Inflammatory macrophage treated with lipopolysaccharide for 1 hour (primary cell): Measurements from ENCODE around the gene CCDC93.

Experiments used
- DNase-seq, 2 donors: peaks; one replicate each; pipeline ENCODE4 v3.0.0-alpha.2; 2020 to 2022

The CCDC93 gene

GRCh38 chr2:117984208-117984607 lies 29.7 kb downstream of the CCDC93 start:
- no peak for DNase-seq

DNA sequence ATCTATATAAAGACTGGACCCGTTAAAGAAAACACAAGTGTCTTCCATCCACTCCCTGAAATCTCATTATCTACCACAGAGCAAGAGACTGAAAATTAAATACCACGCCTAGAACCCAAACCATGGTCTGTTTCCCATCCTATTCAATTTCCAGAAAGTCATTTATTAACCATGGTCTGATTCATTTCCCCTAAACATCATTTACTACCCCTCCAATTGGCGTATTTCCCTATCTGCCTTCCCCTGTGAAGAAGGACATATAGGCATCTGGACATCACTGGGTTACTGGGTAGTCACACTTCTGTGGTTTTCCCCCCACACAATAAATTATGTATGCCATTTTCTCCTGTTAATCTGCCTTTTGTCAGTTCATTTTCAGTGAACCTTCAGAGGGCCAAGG lies 30.8 kb downstream of the CCDC93 start:
- DNase-seq, result no peak

GRCh38 chr2:117982376-117983033 lies 31.4 kb downstream of the CCDC93 start:
- DNase-seq, result no peak

GRCh38 chr2:117981810-117982209 lies 32.1 kb downstream of the CCDC93 start:
- no peak for DNase-seq

GRCh38 chr2:117980783-117981676 lies 32.8 kb downstream of the CCDC93 start:
- DNase-seq, result peak; percentile 98 to 99

GRCh38 chr2:117979911-117980701 lies 33.8 kb downstream of the CCDC93 start:
- peak; percentile 68 to 78 for DNase-seq

GRCh38 chr2:117977696-117978095 lies 36.2 kb downstream of the CCDC93 start:
- DNase-seq, result no peak

DNA sequence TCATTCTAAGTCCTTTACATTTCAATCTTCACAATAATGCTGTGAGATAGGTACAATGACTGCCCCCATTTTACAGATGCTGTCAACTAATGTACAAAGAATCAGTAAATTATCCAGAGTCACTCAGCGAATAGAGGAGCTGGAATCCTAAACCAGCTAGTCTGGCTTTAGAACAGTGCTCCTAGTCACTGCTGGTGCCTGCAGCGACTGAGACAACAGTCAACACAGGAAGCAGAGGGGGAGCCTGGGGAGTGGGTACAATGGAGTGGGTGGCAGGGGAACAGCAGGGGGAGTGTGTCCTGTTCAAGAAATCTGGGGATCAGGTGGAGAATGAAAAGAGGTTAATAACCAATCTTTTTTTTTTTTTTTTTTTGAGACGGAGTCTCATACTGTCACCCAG lies 37.3 kb downstream of the CCDC93 start:
- no peak for DNase-seq

- DNase-seq, result no peak
Observed at GRCh38 chr2:117973498-117974082, 40.3 kb downstream of the CCDC93 start.

DNA sequence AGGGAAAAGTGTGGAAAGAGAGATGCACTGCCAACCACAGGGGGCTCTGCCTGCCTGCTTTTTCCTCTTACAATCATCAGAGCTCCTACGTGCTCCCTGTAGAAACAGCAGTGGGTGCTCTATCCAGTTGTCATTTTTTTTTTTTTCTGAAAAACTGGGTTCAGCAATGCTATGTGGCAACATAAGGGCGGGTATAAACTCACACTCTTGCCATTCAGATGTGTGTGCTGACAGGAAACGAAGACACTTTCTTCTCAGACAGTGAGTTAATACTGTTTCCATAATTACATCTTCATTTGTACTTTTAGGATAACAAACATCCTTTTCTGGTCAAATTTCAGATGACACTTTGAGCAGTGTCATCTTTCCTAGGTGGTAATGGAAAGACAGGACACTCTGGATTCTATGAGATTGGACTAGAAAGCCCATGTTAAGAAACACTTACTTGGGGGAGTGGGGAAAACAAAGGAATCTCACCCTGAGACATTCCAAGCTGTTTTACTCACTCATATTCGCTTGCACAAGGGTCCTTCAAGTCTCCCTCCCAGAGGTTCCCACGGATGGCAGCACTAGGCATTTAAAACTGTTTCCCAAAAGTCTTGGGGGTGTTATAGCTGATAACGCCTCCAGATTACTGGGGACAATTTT lies 41.3 kb downstream of the CCDC93 start:
- no peak for DNase-seq

DNA sequence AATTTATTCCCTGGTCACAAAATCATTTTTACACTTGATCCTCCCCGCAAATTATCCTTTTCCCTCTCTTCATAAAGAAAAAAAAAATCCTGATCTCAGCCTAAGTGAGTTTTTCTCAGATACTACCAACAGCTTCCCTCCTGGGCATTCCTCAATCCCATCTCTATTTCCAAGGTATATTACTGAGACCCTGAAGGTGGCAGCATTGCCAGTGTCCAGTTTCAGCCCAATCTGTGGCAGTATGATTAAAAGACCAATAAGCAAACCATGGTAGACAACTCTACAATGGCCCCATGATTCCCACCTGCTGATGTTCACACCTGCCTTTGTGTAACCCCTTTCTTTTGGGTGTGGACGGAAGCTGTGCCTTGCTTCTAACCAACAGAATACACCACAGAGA lies 45.1 kb downstream of the CCDC93 start:
- DNase-seq, result no peak

DNA sequence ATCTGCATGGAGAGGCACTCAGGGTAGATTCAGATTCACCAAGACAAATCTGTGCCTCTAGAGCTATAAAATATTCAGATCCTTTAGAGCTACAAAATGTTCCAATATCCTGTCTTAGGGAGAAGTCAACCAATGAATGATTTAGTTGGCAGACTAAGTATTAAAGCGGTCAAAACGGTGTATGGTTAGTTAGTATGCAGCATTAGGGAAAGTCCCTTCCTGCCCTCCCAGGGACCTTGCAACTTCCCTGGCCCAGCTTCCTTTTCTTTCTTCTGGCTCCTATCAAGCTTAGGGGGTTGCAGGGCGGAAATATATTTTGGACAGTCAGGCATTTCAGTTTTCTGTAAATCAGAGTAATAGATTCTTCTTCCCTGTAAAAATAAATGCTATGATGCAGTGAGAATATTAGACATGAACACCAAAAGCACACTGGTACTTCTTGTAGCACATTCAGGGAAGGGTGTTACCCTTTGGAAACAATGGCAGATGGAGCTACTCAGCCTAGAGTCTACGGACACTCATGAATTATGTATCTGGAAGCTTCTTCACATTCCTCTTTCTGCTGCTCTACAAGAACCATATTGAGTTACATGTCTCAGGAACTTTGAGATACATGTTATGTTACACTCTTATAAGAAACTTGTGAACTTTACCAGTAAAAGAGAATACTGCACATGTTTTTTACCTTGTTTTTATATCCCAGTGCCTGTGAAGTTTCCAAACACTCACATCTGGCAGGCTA lies 45.7 kb downstream of the CCDC93 start:
- peak; percentile 12 to 29 for DNase-seq

- no peak for DNase-seq
Observed at GRCh38 chr2:117963446-117963845, 50.4 kb downstream of the CCDC93 start.

GRCh38 chr2:117961201-117961600 lies 52.7 kb downstream of the CCDC93 start:
- DNase-seq, result no peak

- no peak for DNase-seq
Observed at GRCh38 chr2:117960231-117960630, 53.6 kb downstream of the CCDC93 start.

- peak in 1 of 2 donors; percentile 38 for DNase-seq
Observed at GRCh38 chr2:117958186-117958585, 55.7 kb downstream of the CCDC93 start.

DNA sequence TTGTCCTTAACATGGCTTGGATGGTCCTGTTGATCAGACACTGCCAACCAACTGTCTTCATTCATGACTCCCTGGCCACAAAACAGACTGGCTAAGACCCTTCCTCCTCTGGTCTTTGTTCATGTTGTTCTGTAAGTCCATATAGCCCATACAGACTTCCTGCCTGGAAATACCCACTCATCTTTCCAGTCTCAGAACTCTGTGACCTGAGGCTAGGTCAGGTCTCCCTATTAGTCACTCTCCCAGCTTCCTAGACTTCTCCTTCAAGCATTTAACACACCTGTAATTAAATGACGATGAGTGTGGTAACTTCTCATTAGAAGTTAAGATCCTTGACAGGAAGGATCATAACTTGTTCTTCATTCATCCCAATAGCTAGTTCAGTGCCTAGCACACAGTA lies 56.3 kb downstream of the CCDC93 start:
- no peak for DNase-seq

DNA sequence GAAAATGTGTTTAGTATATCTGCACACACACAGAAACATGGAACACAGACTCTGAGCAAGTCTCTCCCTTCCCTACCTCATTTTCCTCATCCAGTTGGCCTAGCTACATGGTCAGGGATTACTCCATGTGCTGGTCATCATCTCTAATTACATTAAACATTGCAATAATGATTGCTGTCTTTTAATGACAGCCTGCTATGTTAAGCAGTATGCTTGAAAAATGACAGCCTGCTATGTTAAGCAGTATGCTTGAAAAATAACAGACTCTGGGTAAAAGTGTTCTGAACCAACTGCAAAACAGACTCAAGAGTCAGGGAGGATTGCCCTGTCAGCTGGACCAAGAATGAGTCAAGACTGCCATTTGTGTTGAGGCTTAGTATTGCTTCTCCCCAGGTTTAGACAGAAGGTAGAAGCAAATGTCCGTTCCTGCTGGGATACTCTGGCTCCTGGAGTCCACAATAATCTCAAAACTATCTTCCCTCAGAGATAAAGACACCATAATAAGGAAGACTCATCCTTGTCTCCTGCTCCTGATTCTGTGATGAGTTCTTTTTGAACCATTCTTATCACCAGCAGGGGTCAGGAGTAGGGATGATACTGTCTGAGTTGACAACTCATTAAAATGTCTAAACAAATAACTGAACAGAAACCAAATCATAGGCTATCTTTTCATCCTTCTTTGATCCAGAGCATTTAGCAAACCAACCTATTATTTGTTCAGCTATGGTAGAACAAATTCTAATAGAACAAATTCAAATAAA lies 57.7 kb downstream of the CCDC93 start:
- no peak for DNase-seq

GRCh38 chr2:117953231-117953630 lies 60.6 kb downstream of the CCDC93 start:
- DNase-seq, result no peak

GRCh38 chr2:117952701-117953100 lies 61.2 kb downstream of the CCDC93 start:
- no peak for DNase-seq

DNA sequence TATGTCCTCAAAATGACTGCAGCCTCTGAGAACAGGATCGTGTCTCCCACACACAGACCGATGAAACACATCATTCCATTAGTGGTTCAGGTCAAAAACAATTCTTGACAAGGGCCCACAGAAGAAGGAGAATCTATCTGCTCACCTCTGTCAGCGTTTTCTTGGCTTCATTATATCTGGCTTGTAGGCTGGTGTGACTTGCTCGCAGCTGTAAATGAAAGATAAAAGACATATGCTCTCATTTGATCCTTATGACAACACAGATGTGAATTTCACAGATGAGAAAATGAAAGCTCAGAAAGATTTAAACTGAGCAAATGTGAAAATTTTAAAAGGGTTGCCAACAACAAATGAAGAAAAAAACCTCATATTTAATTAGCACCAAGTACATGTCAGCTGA lies 61.6 kb downstream of the CCDC93 start:
- no peak for DNase-seq
